K562 (cell line): ENCODE data around the gene RPL22. TPM values are rescaled to one million over a fixed set of nuclear protein-coding genes. Genes with fewer than 3 reads are reported as not detected.

Source experiments
- ATAC-seq: fragments of 200-7000 bp; cut with Tn5 transposase; 3 replicates; pipeline ENCODE4 v1.9.1; 2020; ENCODE audit warnings: moderate library complexity
- BruUV-seq: library from RNA; stranded (reverse); fragments of 400-500 nt; replicated peaks from 2 replicates; lab custom pipeline; 2021; lab: Mats Ljungman, UMichigan
- CTCF ChIA-PET: fragments of 300-600 bp; formaldehyde crosslinking; extraction: SDS; loops from one replicate; lab custom pipeline; 2021; ENCODE audit warnings: low intra/inter-chr PET ratio; lab: Yijun Ruan, JAX
- POLR2A ChIA-PET: fragments of 300-600, 350-650 bp; sonication (Branson Sonifier 250); formaldehyde crosslinking; extraction: SDS; loops from one replicate; lab custom pipeline; 2021; ENCODE audit warnings: antibody characterized with exemption, inconsistent platforms; lab: Yijun Ruan, JAX
- DNase-seq, 4 experiments: peaks; one replicate each; pipeline versions ENCODE4 v3.0.0 to v3.0.0-alpha.2; 2011 to 2018; ENCODE audit warnings: low spot score in 3 of 4, mixed read lengths in 3 of 4; ENCODE audit errors: extremely low read depth in 1 of 4
- FAIRE-seq: peaks from 2 replicates; lab custom pipeline; 2011; peaks lifted over from hg19 to GRCh38; lab: Jason Lieb, UNC
- H2AFZ ChIP-seq: 2 replicates; pipeline ENCODE4 v1.6.0; 2011; ENCODE audit warnings: low read depth, low read length, control low read depth, inconsistent platforms
- H3K27ac ChIP-seq: fragments of 200-600 bp; 3 replicates; pipeline ENCODE4 v1.8.0; 2011; ENCODE audit warnings: low read depth, mild to moderate bottlenecking, control low read depth, inconsistent platforms, low read length, moderate library complexity, mixed read lengths; ENCODE audit errors: extremely low read depth
- H3K27me3 ChIP-seq, 2 experiments: fragments of 300-600 bp in 1 of 2; 2 replicates in 1 of 2; 3 replicates in 1 of 2; pipeline versions ENCODE4 v1.6.0 to v1.8.0; 2011; ENCODE audit warnings: inconsistent platforms in 2 of 2, low read length in 2 of 2, mild to moderate bottlenecking in 1 of 2, mixed read lengths in 1 of 2, moderate library complexity in 1 of 2; ENCODE audit not compliant: control insufficient read depth in 2 of 2, insufficient read depth in 2 of 2
- H3K36me3 ChIP-seq: fragments of 300-600 bp; 3 replicates; pipeline ENCODE4 v1.8.0; 2011; ENCODE audit warnings: mild to moderate bottlenecking, low read length, inconsistent platforms; ENCODE audit not compliant: control insufficient read depth, insufficient read depth
- H3K4me1 ChIP-seq, 2 experiments: fragments of 200-600 bp in 1 of 2; replicated peaks in 1 of 2; 2 replicates in 1 of 2; 3 replicates in 1 of 2; pipeline versions ENCODE4 v1.5.1 to v1.8.0; 2011; ENCODE audit warnings: inconsistent platforms in 2 of 2, low read length in 2 of 2, mild to moderate bottlenecking in 1 of 2, mixed read lengths in 1 of 2, moderate library complexity in 1 of 2; ENCODE audit not compliant: control insufficient read depth in 2 of 2, insufficient read depth in 2 of 2
- H3K4me2 ChIP-seq: 2 replicates; pipeline ENCODE4 v1.6.1; 2011; ENCODE audit warnings: low read length, control low read depth, inconsistent platforms, mixed read lengths; ENCODE audit not compliant: insufficient read depth
- H3K4me3 ChIP-seq: fragments of 200-600 bp; sonication (generic), shearing (Covaris generic); 2 replicates; pipeline ENCODE4 v1.5.1; 2016; ENCODE audit warnings: control low read depth, inconsistent platforms
- H3K79me2 ChIP-seq: fragments of 200-600 bp; 3 replicates; pipeline ENCODE4 v1.8.0; 2011; ENCODE audit warnings: low read length, inconsistent platforms; ENCODE audit not compliant: control insufficient read depth, insufficient read depth
- H3K9ac ChIP-seq, 2 experiments: 2 replicates each; pipeline versions ENCODE4 v1.6.0 to v1.6.1; 2011; ENCODE audit warnings: low read depth in 2 of 2, low read length in 2 of 2, control low read depth in 1 of 2, inconsistent platforms in 1 of 2, mild to moderate bottlenecking in 1 of 2, mixed read lengths in 1 of 2; ENCODE audit not compliant: insufficient read depth in 1 of 2
- H3K9me1 ChIP-seq: one replicate; pipeline ENCODE4 v1.6.0; 2011; ENCODE audit warnings: inconsistent platforms, mild to moderate bottlenecking, low read length, moderate library complexity; ENCODE audit not compliant: control insufficient read depth, insufficient read depth
- H3K9me3 ChIP-seq: replicated peaks from 2 replicates; pipeline ENCODE4 v1.5.1; 2011; ENCODE audit warnings: low read depth, low read length, inconsistent platforms; ENCODE audit not compliant: control insufficient read depth, insufficient read depth
- H4K20me1 ChIP-seq: replicated peaks from 2 replicates; pipeline ENCODE4 v1.6.1; 2011; ENCODE audit warnings: low read length, inconsistent platforms, mixed read lengths; ENCODE audit not compliant: control insufficient read depth, insufficient read depth
- CREB1 ChIP-seq, 2 experiments: sonication (generic) in 1 of 2; formaldehyde crosslinking in 1 of 2; IDR thresholded peaks; 2 replicates each; pipeline versions ENCODE4 v1.6.1 to v1.8.0; 2012 to 2022; ENCODE audit warnings: inconsistent platforms in 1 of 2, mild to moderate bottlenecking in 1 of 2, missing genetic modification reagents in 1 of 2, moderate library complexity in 1 of 2
- HDAC6 ChIP-seq: IDR thresholded peaks from 2 replicates; pipeline ENCODE4 v1.6.1; 2012; ENCODE audit warnings: low read depth, mild to moderate bottlenecking, control low read depth, inconsistent platforms, low read length, moderate library complexity
- IRF2 ChIP-seq: sonication (generic); formaldehyde crosslinking; IDR thresholded peaks from 2 replicates; pipeline ENCODE4 v1.8.1; 2022; ENCODE audit warnings: mild to moderate bottlenecking, missing genetic modification reagents
- LCOR ChIP-seq: sonication (generic); formaldehyde crosslinking; IDR thresholded peaks from 2 replicates; pipeline ENCODE4 v1.8.0; 2022; ENCODE audit warnings: mild to moderate bottlenecking, missing genetic modification reagents
- NR4A1 ChIP-seq, 2 experiments: fragments of 250-450 bp in 1 of 2; fragments of 450-650 bp in 1 of 2; sonication (Bioruptor Pico) in 1 of 2; IDR thresholded peaks; 2 replicates each; pipeline versions ENCODE4 v1.4.0 to v1.6.1; 2016 to 2020; ENCODE audit warnings: mild to moderate bottlenecking in 2 of 2, missing compliant biosample characterization in 1 of 2, missing genetic modification characterization in 1 of 2, moderate library complexity in 1 of 2
- YY1 ChIP-seq, 3 experiments: IDR thresholded peaks; 2 replicates each; pipeline ENCODE4 v1.6.1; 2011; ENCODE audit warnings: low read length in 2 of 3, mild to moderate bottlenecking in 2 of 3, moderate library complexity in 2 of 3, borderline replicate concordance in 1 of 3, control low read depth in 1 of 3, low read depth in 1 of 3; ENCODE audit not compliant: insufficient read depth in 3 of 3, insufficient replicate concordance in 2 of 3, control insufficient read depth in 1 of 3, insufficient read length in 1 of 3; ENCODE audit errors: extremely low read depth in 1 of 3
- ZNF766 ChIP-seq: fragments of 200-800 bp; sonication (Bioruptor generic); conservative IDR thresholded peaks from 2 replicates; pipeline ENCODE4 v1.6.1; 2016; ENCODE audit warnings: missing genetic modification characterization, missing compliant biosample characterization
- WGBS: fragments of 100-300 bp; shearing (Covaris generic); methylation state at CpG from one replicate; pipeline ENCODE4 v1.1.6; 2016; ENCODE audit warnings: low coverage, mixed read lengths; ENCODE audit not compliant: insufficient coverage; ENCODE audit errors: missing lambda C conversion rate; 5-methylcytosine and 5-hydroxymethylcytosine counted together
- in situ Hi-C: fragments of 300-500 bp; cut with MboI; formaldehyde crosslinking; loops from 4 replicates; pipeline ENCODE4 v1.15.0; 2018; ENCODE audit warnings: inconsistent platforms, mixed read lengths
- intact Hi-C: fragments of 100-400 bp; cut with micrococcal nuclease; formaldehyde crosslinking; loops from 2 replicates; pipeline ENCODE4 v1.14.2; 2022
- polyA plus RNA-seq, 8 experiments: library from polyadenylated mRNA; depleted of rRNA in 4 of 8; stranded (reverse) in 5 of 8; unstranded in 3 of 8; fragments of >200 nt; fragmentation: Nextera tagmentation in 2 of 8; fragmentation: Illumina TruSeq in 1 of 8; extraction: Ambion mirVana in 2 of 8; extraction: Trizol in 1 of 8; gene quantifications; 2 replicates each; pipeline versions ENCODE4 v1.2.1 to v1.2.3, GENCODE V29; 2011 to 2014; ENCODE audit warnings: inconsistent platforms in 1 of 8, missing spikeins in 1 of 8
- total RNA-seq, 7 experiments: library from RNA; depleted of rRNA in 6 of 7; stranded (reverse); fragments of >200 nt in 6 of 7; fragmentation: Illumina TruSeq in 2 of 7; extraction: Trizol in 2 of 7; gene quantifications; 2 replicates each; pipeline versions ENCODE4 v1.2.1 to v1.2.3, GENCODE V29; 2011 to 2021; ENCODE audit warnings: low replicate concordance in 1 of 7
- TF ChIP-seq, protein P1 (sequence below): IDR thresholded peaks from 2 replicates; pipeline ENCODE4 v1.6.1; 2012; ENCODE audit warnings: low read depth, low read length, improper control_type of control experiment, borderline replicate concordance
- TF ChIP-seq, protein P2 (sequence below): fragments of 450-650 bp; formaldehyde crosslinking; conservative IDR thresholded peaks from 2 replicates; pipeline ENCODE4 v1.4.0; 2022; ENCODE audit warnings: mild to moderate bottlenecking, missing genetic modification characterization
- TF ChIP-seq, protein P3 (sequence below): fragments of 250-450 bp; sonication (Bioruptor Pico); IDR thresholded peaks from 2 replicates; pipeline ENCODE4 v1.8.0; 2022; ENCODE audit warnings: moderate library complexity, mild to moderate bottlenecking, inconsistent platforms
- TF ChIP-seq, protein P4 (sequence below): IDR thresholded peaks from 2 replicates; pipeline ENCODE4 v1.6.1; 2011; ENCODE audit warnings: borderline replicate concordance, low read depth, mild to moderate bottlenecking, moderate library complexity, low read length; ENCODE audit not compliant: insufficient read depth, poor library complexity, severe bottlenecking

The RPL22 gene
- total and polyA plus RNA-seq, 9 of the 15 experiments (the other 6 are each of a cell fraction or from before 2014, with no cell fraction given): 467 to 1,165 (median 607) TPM

DNA sequence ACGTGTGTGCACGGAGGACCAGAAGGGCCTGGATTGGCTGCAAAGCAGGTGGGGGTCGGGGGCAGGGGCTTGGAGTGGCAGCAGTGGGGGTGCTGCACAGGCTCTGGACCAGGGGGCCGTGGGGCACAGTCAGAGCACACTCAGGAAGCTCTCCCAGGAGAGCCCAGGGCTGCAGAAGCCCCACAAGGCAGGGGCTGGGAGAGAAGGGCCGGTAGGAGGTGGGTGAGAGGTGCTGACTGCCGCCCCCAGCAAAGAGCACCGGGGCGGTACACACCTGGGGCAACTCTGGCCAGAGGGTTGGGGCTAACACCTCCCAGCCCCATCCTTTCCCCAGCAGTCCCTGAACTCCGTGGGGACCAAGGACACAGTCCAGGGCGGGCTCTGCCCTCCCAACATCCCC, 33.2 kb downstream of the RPL22 start:
- no peak overlapping the region for H3K9ac ChIP-seq
- ChIA-PET POLR2A (interaction anchor here (0.6 kb wide), 1 partner anchor 8 kb away, joined by 3 read pairs; no protein-coding TSS in a partner anchor), CTCF (no interaction called here)
- H3K4me2 ChIP-seq: no peak overlapping the region
- H3K27ac ChIP-seq: no peak overlapping the region
- no peak overlapping the region for H2AFZ ChIP-seq
- H3K9me1 ChIP-seq: peaks cover 3% of the 10 kb centered on the region
- peaks cover 0 to 17% of the 10 kb centered on the region in 2 experiments; a peak in 2 of 5 replicates for H3K4me1 ChIP-seq
- no peaks in the 10 kb centered on the region for H3K36me3 ChIP-seq
- H3K4me3 ChIP-seq: no peak overlapping the region
- under 1% methylated on average over 10 of the region's 10 CpGs for WGBS
- H3K27me3 ChIP-seq: peaks cover 52 to 95% of the 10 kb centered on the region in 2 experiments
- TF ChIP-seq ZNF766 (no peak), NR4A1 (CRISPR knock-in tag; IDR thresholded peaks at IDR 0.05) (no peak), NR4A1 (tag; IDR thresholded peaks at IDR 0.05) (no peak), CREB1 (IDR thresholded peaks at IDR 0.05) (no peak), CREB1 (CRISPR knock-in tag; IDR thresholded peaks at IDR 0.05) (no peak), IRF2 (CRISPR knock-in tag) (no peak), HDAC6 (no peak), LCOR (CRISPR knock-in tag) (no peak), YY1 (IDR thresholded peaks at IDR 0.05; ENCODE audit: borderline replicate concordance in 1 of 3, control insufficient read depth in 1 of 3, extremely low read depth in 1 of 3, insufficient read depth in 3 of 3, insufficient read length in 1 of 3, insufficient replicate concordance in 2 of 3, low read depth in 1 of 3, low read length in 2 of 3) (no peak)
- TF ChIP-seq, protein P1, sequence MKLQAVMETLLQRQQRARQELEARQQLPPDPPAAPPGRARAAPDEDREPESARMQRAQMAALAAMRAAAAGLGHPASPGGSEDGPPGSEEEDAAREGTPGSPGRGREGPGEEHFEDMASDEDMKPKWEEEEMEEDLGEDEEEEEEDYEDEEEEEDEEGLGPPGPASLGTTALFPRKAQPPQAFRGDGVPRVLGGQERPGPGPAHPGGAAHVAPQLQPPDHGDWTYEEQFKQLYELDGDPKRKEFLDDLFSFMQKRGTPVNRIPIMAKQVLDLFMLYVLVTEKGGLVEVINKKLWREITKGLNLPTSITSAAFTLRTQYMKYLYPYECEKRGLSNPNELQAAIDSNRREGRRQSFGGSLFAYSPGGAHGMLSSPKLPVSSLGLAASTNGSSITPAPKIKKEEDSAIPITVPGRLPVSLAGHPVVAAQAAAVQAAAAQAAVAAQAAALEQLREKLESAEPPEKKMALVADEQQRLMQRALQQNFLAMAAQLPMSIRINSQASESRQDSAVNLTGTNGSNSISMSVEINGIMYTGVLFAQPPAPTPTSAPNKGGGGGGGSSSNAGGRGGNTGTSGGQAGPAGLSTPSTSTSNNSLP: no peak
- TF ChIP-seq, protein P2, sequence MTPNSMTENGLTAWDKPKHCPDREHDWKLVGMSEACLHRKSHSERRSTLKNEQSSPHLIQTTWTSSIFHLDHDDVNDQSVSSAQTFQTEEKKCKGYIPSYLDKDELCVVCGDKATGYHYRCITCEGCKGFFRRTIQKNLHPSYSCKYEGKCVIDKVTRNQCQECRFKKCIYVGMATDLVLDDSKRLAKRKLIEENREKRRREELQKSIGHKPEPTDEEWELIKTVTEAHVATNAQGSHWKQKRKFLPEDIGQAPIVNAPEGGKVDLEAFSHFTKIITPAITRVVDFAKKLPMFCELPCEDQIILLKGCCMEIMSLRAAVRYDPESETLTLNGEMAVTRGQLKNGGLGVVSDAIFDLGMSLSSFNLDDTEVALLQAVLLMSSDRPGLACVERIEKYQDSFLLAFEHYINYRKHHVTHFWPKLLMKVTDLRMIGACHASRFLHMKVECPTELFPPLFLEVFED (CRISPR knock-in tag): no peak
- TF ChIP-seq, protein P3, sequence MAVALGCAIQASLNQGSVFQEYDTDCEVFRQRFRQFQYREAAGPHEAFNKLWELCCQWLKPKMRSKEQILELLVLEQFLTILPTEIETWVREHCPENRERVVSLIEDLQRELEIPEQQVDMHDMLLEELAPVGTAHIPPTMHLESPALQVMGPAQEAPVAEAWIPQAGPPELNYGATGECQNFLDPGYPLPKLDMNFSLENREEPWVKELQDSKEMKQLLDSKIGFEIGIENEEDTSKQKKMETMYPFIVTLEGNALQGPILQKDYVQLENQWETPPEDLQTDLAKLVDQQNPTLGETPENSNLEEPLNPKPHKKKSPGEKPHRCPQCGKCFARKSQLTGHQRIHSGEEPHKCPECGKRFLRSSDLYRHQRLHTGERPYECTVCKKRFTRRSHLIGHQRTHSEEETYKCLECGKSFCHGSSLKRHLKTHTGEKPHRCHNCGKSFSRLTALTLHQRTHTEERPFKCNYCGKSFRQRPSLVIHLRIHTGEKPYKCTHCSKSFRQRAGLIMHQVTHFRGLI (CRISPR knock-in tag): no peak
- TF ChIP-seq, protein P4, sequence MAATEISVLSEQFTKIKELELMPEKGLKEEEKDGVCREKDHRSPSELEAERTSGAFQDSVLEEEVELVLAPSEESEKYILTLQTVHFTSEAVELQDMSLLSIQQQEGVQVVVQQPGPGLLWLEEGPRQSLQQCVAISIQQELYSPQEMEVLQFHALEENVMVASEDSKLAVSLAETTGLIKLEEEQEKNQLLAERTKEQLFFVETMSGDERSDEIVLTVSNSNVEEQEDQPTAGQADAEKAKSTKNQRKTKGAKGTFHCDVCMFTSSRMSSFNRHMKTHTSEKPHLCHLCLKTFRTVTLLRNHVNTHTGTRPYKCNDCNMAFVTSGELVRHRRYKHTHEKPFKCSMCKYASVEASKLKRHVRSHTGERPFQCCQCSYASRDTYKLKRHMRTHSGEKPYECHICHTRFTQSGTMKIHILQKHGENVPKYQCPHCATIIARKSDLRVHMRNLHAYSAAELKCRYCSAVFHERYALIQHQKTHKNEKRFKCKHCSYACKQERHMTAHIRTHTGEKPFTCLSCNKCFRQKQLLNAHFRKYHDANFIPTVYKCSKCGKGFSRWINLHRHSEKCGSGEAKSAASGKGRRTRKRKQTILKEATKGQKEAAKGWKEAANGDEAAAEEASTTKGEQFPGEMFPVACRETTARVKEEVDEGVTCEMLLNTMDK: no peak
- FAIRE-seq: no peak
- BruUV-seq: no TSS peak
- intact Hi-C loops (no loop called here), in situ Hi-C loops (no loop called here)
- H3K79me2 ChIP-seq: no peaks in the 10 kb centered on the region
- H3K9me3 ChIP-seq: no peaks in the 10 kb centered on the region
- H4K20me1 ChIP-seq: peaks cover 63% of the 10 kb centered on the region
- DNase-seq: no peak
- no peak for ATAC-seq
